ENCODE measurements around the gene GRM3. TPM values are rescaled to one million over a fixed set of nuclear protein-coding genes. Genes with fewer than 3 reads are reported as not detected.

Gene GRM3
- total RNA-seq, 4 donors from 2014 or later, result not detected

GRCh38 chr7:86665669-86666068 is 22.0 kb downstream of the GRM3 start:
- Histone ChIP-seq H3K4me3 (no peak overlapping the region), H3K36me3 (no peaks in the 10 kb centered on the region), H3K9me3 (no peaks in the 10 kb centered on the region), H3K4me1 (no peaks in the 10 kb centered on the region), H3K27me3 (no peaks in the 10 kb centered on the region), H3K27ac (replicated peaks in 1 of 4) (no peak overlapping the region)
- DNase-seq (ENCODE audit: extremely low spot score), result no peak
- intact Hi-C loops (cut with DNase I), result no loop called here
- 59% methylated on average over 2 of the region's 2 CpGs for WGBS
- TF ChIP-seq POLR2A (IDR thresholded peaks at IDR 0.05; ENCODE audit: low read depth) (no peak), CTCF (IDR thresholded peaks at IDR 0.05) (no peak), EP300 (IDR thresholded peaks at IDR 0.05) (no peak), POLR2AphosphoS5 (IDR thresholded peaks at IDR 0.05) (no peak)

- intact Hi-C loops (cut with DNase I), result no loop called here
- Histone ChIP-seq H3K4me1 (no peaks in the 10 kb centered on the region), H3K9me3 (no peaks in the 10 kb centered on the region), H3K27me3 (no peaks in the 10 kb centered on the region), H3K36me3 (no peaks in the 10 kb centered on the region), H3K27ac (replicated peaks in 1 of 4) (no peak overlapping the region), H3K4me3 (no peak overlapping the region)
- DNase-seq (ENCODE audit: extremely low spot score), result no peak
- WGBS, result 35% methylated on average over 4 of the region's 4 CpGs
- TF ChIP-seq CTCF (IDR thresholded peaks at IDR 0.05), result no peak
Measured at GRCh38 chr7:86667732-86668131, 24.0 kb downstream of the GRM3 start.

GRCh38 chr7:86668315-86668714 is 24.6 kb downstream of the GRM3 start:
- intact Hi-C loops (cut with DNase I), result no loop called here
- WGBS, result 38% methylated on average over 3 of the region's 3 CpGs

GRCh38 chr7:86687831-86688230 is 44.1 kb downstream of the GRM3 start:
- Histone ChIP-seq H3K27ac (replicated peaks in 1 of 4) (no peak overlapping the region), H3K27me3 (no peaks in the 10 kb centered on the region), H3K4me1 (no peaks in the 10 kb centered on the region), H3K4me3 (no peak overlapping the region), H3K9me3 (no peaks in the 10 kb centered on the region), H3K36me3 (no peaks in the 10 kb centered on the region)
- intact Hi-C loops (cut with DNase I), result no loop called here
- TF ChIP-seq EP300 (IDR thresholded peaks at IDR 0.05) (no peak), CTCF (IDR thresholded peaks at IDR 0.05) (no peak), POLR2A (IDR thresholded peaks at IDR 0.05; ENCODE audit: low read depth) (no peak), POLR2AphosphoS5 (IDR thresholded peaks at IDR 0.05) (no peak)
- WGBS, result 82% methylated on average over 1 of the region's 1 CpG
- no peak for DNase-seq (ENCODE audit: extremely low spot score)

More at GRCh38 chr7:86668315-86668714, 24.6 kb downstream of the GRM3 start:
- no peaks in the 10 kb centered on the region for H3K9me3 ChIP-seq
- TF ChIP-seq EP300 (IDR thresholded peaks at IDR 0.05), result no peak
- TF ChIP-seq POLR2AphosphoS5 (IDR thresholded peaks at IDR 0.05), result no peak
- no peaks in the 10 kb centered on the region for H3K36me3 ChIP-seq
- no peaks in the 10 kb centered on the region for H3K4me1 ChIP-seq
- no peaks in the 10 kb centered on the region for H3K27me3 ChIP-seq
- no peak overlapping the region for H3K27ac ChIP-seq (replicated peaks in 1 of 4)
- no peak for DNase-seq (ENCODE audit: extremely low spot score)
- H3K4me3 ChIP-seq, result no peak overlapping the region

- no peak for TF ChIP-seq POLR2AphosphoS5 (IDR thresholded peaks at IDR 0.05)
- no peak for TF ChIP-seq CTCF (IDR thresholded peaks at IDR 0.05)
- no peak for TF ChIP-seq EP300 (IDR thresholded peaks at IDR 0.05)
- no peak for TF ChIP-seq POLR2A (IDR thresholded peaks at IDR 0.05; ENCODE audit: low read depth)
- intact Hi-C loops (cut with DNase I), result no loop called here
Measured at GRCh38 chr7:86689363-86689762, 45.7 kb downstream of the GRM3 start.

More at GRCh38 chr7:86689363-86689762, 45.7 kb downstream of the GRM3 start:
- Histone ChIP-seq H3K27ac (replicated peaks in 1 of 4) (no peak overlapping the region), H3K9me3 (no peaks in the 10 kb centered on the region), H3K4me3 (no peak overlapping the region), H3K36me3 (no peaks in the 10 kb centered on the region), H3K4me1 (no peaks in the 10 kb centered on the region), H3K27me3 (no peaks in the 10 kb centered on the region)
- DNase-seq (ENCODE audit: extremely low spot score), result no peak

Measured in esophagus muscularis mucosa (tissue), 4 donors.